Uterus (tissue), 4 donors: ENCODE results near the gene GABRB1. TPM values are rescaled to one million over a fixed set of nuclear protein-coding genes. Genes with fewer than 3 reads are reported as not detected.

Experiments
- DNase-seq, 2 donors: peaks; one replicate each; pipeline ENCODE4 v3.0.0-alpha.2; 2019 to 2020
- H3K27ac ChIP-seq, 2 donors: fragments of 200-600 bp; sonication (generic); 1 replicate in 1 of 2; 2 replicates in 1 of 2; pipeline ENCODE4 v1.5.1; 2016 to 2018
- H3K27me3 ChIP-seq, 2 donors: fragments of 200-600 bp; sonication (generic); one replicate each; pipeline ENCODE4 v1.5.1; 2018 to 2019; ENCODE audit warnings: control low read depth in 1 of 2
- H3K36me3 ChIP-seq, 2 donors: fragments of 200-600 bp; sonication (generic); one replicate each; pipeline ENCODE4 v1.5.1; 2019; ENCODE audit warnings: control low read depth in 1 of 2
- H3K4me1 ChIP-seq, 2 donors: fragments of 200-600 bp; sonication (generic); one replicate each; pipeline ENCODE4 v1.5.1; 2018 to 2019; ENCODE audit warnings: control low read depth in 1 of 2
- H3K4me3 ChIP-seq, 2 donors: fragments of 200-600 bp; sonication (generic); 1 replicate in 1 of 2; 2 replicates in 1 of 2; pipeline ENCODE4 v1.5.1; 2018 to 2019; ENCODE audit warnings: mild to moderate bottlenecking in 1 of 2
- H3K9me3 ChIP-seq, 2 donors: fragments of 200-600 bp; sonication (generic); one replicate each; pipeline ENCODE4 v1.5.1; 2019; ENCODE audit warnings: control low read depth in 1 of 2
- POLR2A ChIP-seq, 2 donors: fragments of 450-650 bp; IDR thresholded peaks; one replicate each; pipeline ENCODE4 v1.6.1; 2016; ENCODE audit warnings: antibody characterized with exemption in 2 of 2, mild to moderate bottlenecking in 1 of 2, moderate library complexity in 1 of 2
- intact Hi-C: fragments of 100-400 bp; cut with DNase I; formaldehyde crosslinking; loops from one replicate; pipeline ENCODE4 v1.15.1; 2023; ENCODE audit warnings: low total_unique reads
- total RNA-seq, 4 donors: library from RNA; depleted of rRNA in 3 of 4; stranded (reverse); fragments of >200 nt in 3 of 4; gene quantifications; one replicate each; pipeline versions ENCODE4 v1.1.0 to v1.2.4, GENCODE V29; 2014 to 2023
- TF ChIP-seq, protein P1 (sequence below), 4 experiments: fragments of 200-600 bp in 2 of 4; fragments of 450-650 bp in 2 of 4; sonication (generic) in 2 of 4; IDR thresholded peaks; one replicate each; pipeline ENCODE4 v1.5.1; 2016 to 2019; ENCODE audit warnings: antibody characterized with exemption in 4 of 4, mild to moderate bottlenecking in 2 of 4, moderate library complexity in 1 of 4
- donor health status: DM: yes; HTN: yes; CAD: no.

The GABRB1 gene
- total RNA-seq, 4 donors from 2014 or later, result 1.2 to 1.5 TPM; not detected in 2

DNA sequence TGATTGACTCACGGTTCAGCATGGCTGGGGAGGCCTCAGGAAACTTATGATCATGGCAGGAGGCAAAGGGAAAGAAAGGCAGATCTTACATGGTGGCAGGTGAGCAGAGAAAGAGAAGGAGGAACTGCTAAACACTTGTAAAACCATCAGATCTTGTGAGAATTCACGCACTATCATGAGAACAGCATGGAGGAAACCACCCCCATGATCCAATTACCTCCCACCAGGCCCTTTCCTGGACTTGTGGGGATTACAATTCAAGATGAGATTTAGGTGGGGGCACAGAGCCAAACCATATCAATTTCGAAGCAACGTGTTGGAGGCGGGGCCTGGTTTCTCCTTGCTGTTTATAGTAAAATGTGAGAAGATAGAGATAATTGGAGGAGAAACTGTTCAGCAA, 167.4 kb downstream of the GABRB1 start:
- Histone ChIP-seq H3K9me3 (no peaks in the 10 kb centered on the region), H3K36me3 (no peaks in the 10 kb centered on the region), H3K27ac (no peak overlapping the region), H3K4me3 (no peak overlapping the region), H3K4me1 (no peaks in the 10 kb centered on the region), H3K27me3 (no peaks in the 10 kb centered on the region)
- TF ChIP-seq POLR2A (IDR thresholded peaks at IDR 0.05), result no peak
- TF ChIP-seq, protein P1, sequence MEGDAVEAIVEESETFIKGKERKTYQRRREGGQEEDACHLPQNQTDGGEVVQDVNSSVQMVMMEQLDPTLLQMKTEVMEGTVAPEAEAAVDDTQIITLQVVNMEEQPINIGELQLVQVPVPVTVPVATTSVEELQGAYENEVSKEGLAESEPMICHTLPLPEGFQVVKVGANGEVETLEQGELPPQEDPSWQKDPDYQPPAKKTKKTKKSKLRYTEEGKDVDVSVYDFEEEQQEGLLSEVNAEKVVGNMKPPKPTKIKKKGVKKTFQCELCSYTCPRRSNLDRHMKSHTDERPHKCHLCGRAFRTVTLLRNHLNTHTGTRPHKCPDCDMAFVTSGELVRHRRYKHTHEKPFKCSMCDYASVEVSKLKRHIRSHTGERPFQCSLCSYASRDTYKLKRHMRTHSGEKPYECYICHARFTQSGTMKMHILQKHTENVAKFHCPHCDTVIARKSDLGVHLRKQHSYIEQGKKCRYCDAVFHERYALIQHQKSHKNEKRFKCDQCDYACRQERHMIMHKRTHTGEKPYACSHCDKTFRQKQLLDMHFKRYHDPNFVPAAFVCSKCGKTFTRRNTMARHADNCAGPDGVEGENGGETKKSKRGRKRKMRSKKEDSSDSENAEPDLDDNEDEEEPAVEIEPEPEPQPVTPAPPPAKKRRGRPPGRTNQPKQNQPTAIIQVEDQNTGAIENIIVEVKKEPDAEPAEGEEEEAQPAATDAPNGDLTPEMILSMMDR (IDR thresholded peaks at IDR 0.05), result no peak
- intact Hi-C loops, result no loop called here
- no peak for DNase-seq

DNA sequence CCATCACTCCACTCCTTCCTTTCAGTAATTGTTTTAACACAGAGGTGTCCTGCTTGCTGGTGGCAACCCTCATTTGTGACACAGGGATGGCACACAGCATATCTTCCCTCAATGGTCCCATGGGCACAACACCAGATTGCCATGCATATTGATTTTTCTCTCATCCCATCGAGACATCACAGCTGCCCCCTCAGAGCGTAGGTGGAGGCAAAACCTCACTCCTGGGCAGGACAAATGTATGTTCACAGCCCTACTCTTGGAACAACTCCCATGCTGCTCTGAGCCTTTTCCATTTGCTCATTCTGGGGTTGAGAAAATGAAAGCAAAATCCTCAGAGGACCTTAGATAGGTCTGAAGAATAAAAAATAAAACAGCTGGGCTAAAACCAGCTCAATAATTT, 172.2 kb downstream of the GABRB1 start:
- H3K27ac ChIP-seq, result no peak overlapping the region
- TF ChIP-seq POLR2A (IDR thresholded peaks at IDR 0.05), result no peak
- TF ChIP-seq, protein P1 (IDR thresholded peaks at IDR 0.05), result no peak
- H3K4me1 ChIP-seq, result no peaks in the 10 kb centered on the region
- H3K4me3 ChIP-seq, result no peak overlapping the region
- no peaks in the 10 kb centered on the region for H3K36me3 ChIP-seq
- H3K27me3 ChIP-seq, result no peaks in the 10 kb centered on the region
- DNase-seq, result no peak
- H3K9me3 ChIP-seq, result no peaks in the 10 kb centered on the region
- intact Hi-C loops, result no loop called here

DNA sequence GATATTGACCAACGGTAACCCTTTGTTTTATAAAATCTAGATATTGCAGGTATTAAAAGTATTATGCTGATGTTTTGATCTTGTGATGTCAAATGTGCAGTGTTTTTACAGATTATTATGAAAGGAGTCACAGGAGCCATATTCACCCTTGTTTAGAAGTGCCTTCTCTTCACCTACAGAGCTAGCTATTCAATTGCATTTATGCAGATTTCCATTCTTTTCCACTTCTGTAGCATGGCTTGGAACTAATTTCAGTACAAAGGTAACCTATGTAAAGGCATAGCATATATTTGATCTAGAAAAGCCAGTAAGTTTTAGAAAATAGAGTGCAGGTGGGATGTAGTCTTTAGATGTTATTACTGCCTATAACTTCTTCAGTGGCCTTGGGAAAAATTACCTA, 176.2 kb downstream of the GABRB1 start:
- no peaks in the 10 kb centered on the region for H3K4me1 ChIP-seq
- no peaks in the 10 kb centered on the region for H3K27me3 ChIP-seq
- H3K4me3 ChIP-seq, result no peak overlapping the region
- intact Hi-C loops, result no loop called here
- H3K27ac ChIP-seq, result no peak overlapping the region
- DNase-seq, result no peak
- TF ChIP-seq POLR2A (IDR thresholded peaks at IDR 0.05), result no peak
- TF ChIP-seq, protein P1 (IDR thresholded peaks at IDR 0.05), result no peak
- no peaks in the 10 kb centered on the region for H3K36me3 ChIP-seq
- H3K9me3 ChIP-seq, result no peaks in the 10 kb centered on the region

DNA sequence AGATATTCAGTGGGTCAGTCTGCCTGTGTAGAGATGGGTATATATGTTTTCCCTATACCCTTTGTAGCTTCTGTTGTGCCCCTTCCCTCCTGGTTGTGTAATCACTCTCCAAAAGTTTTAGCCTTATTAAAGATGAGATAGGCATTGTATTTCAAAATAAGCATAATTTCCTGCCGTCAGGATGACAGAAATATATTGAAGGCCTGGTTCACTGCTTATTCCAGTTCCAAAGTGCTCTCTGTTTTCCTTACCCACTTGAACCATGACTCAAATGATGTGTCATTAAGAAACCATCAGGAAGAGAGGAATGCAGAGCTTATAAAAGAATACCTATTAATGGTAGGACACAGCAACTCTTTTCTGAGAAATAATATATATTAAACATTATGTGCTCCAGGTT, 178.5 kb downstream of the GABRB1 start:
- intact Hi-C loops, result no loop called here
- no peaks in the 10 kb centered on the region for H3K36me3 ChIP-seq

GRCh38 chr4:47210828-47211227, 179.5 kb downstream of the GABRB1 start:
- Histone ChIP-seq H3K9me3 (no peaks in the 10 kb centered on the region), H3K27me3 (no peaks in the 10 kb centered on the region), H3K4me1 (no peaks in the 10 kb centered on the region), H3K4me3 (no peak overlapping the region), H3K36me3 (no peaks in the 10 kb centered on the region), H3K27ac (no peak overlapping the region)
- DNase-seq, result no peak
- intact Hi-C loops, result no loop called here
- TF ChIP-seq POLR2A (IDR thresholded peaks at IDR 0.05), result no peak
- TF ChIP-seq, protein P1 (IDR thresholded peaks at IDR 0.05), result no peak

More for the DNA sequence above, 178.5 kb downstream of the GABRB1 start:
- no peaks in the 10 kb centered on the region for H3K9me3 ChIP-seq
- no peaks in the 10 kb centered on the region for H3K27me3 ChIP-seq
- H3K4me3 ChIP-seq, result no peak overlapping the region
- TF ChIP-seq, protein P1 (IDR thresholded peaks at IDR 0.05), result no peak
- TF ChIP-seq POLR2A (IDR thresholded peaks at IDR 0.05), result no peak
- no peak overlapping the region for H3K27ac ChIP-seq
- no peak for DNase-seq
- no peaks in the 10 kb centered on the region for H3K4me1 ChIP-seq
